Ishikawa (cell line): ENCODE data around the gene SNCAIP.

ENCODE experiments used
- EP300 ChIP-seq: IDR thresholded peaks from 2 replicates; pipeline ENCODE4 v1.6.1; 2012; ENCODE audit warnings: borderline replicate concordance
- NFIC ChIP-seq: IDR thresholded peaks from 2 replicates; pipeline ENCODE4 v1.6.1; 2012
- REST ChIP-seq: IDR thresholded peaks from 2 replicates; pipeline ENCODE4 v1.6.1; 2012; ENCODE audit warnings: low read depth, mild to moderate bottlenecking

GRCh38 chr5:122367456-122367855, 55.4 kb downstream of the SNCAIP start:
- TF ChIP-seq NFIC: no peak
- TF ChIP-seq REST: no peak
- TF ChIP-seq EP300: no peak
